ENCODE results near the gene CEP78.
"Not testable (repeated sequence)": the region's sequence is repeated elsewhere in the genome, so short reads cannot be mapped to it uniquely, and the experiment has no call there.

The CEP78 gene

DNA sequence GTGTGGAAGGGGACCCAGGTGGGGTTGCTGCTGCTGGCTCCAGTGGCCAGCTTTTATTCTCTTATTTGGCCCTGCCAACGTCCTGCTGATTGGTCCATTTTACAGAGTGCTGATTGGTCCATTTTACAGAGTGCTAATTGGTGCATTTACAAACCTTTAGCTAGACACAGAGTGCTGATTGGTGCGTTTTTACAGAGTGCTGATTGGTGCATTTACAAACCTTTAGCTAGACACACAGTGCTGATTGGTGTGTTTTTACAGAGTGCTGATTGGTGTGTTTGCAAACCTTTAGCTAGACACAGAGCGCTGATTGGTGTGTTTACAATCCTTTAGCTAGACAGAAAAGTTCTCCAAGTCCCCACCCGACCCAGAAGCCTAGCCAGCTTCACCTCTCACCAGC lies 48.3 kb downstream of the CEP78 start:
- not testable (repeated sequence) for DNase-seq (ENCODE audit: low read depth in 2 of 2, low spot score in 1 of 2)

DNA sequence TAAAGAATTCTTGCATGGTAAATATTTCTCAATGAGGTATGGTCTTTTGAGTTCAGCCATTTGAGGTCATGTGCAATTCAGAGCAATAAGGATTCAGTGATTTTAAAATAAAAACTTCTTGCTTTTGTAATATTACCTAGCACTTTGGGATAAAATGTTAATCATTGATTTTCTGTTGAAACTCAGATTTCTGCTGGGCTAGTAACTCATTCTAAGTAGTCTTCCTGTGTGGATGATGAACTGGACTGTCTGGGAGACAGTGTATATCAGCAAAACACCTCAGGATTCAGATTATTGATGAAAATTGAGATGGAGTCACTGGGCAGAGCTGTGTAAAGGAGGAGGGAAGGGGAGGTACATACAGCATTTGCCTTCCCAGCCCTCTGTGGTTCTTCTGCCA lies 50.2 kb downstream of the CEP78 start:
- no peak for DNase-seq (ENCODE audit: low read depth in 2 of 2, low spot score in 1 of 2)

DNA sequence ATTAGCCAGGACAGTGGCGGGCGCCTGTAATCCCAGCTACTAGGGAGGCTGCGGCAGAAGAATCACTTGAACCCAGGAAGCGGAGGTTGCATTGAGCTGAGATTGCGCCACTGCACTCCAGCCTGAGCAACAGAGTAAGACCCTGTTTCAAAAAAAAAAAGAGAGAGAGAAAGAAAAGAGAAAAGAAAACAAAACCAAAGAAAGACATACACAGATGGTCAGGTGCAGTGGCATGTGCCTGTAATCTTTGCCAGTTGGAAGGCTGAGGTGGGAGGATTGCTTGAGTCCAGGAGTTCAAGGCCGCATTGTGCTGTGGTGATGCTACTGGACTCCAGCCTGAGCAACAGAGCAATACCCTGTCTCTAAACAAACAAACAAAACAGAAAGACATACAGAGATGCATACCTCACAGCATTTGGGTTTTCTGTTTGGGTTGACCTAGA lies 51.1 kb downstream of the CEP78 start:
- DNase-seq (ENCODE audit: low read depth in 2 of 2, low spot score in 1 of 2): no peak

DNA sequence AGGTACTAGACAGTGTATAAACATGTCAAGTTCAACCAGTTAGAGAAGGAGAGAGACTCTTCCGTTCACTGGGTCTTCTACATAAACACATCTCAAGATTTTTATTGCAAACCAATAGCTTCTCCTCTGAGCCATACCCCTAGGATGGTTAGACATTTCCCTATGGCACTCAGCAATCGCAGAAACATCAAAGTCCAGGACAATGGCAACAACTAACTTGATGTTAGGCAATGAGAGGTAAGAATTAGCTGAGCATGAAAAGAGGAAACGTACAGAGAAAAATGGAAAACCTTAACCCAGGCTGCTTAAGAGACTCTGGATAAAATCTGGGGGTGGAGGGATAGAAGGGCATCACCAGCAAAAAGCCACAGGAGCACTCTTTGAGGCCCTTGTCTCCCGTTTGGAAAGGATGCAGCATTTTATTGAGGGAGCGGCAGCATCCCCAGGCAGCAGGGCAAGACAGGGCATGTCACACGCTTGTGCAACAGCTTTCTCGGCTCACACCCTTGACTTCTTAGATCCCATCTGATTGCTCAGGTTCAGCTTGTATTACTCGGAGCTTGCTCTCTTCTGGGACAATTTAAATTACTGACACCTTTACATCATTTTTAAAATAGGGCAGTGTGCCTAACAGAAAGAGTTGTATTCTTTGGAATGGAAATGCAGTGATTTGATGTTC lies 52.5 kb downstream of the CEP78 start:
- DNase-seq (ENCODE audit: low read depth in 2 of 2, low spot score in 1 of 2): no peak

DNA sequence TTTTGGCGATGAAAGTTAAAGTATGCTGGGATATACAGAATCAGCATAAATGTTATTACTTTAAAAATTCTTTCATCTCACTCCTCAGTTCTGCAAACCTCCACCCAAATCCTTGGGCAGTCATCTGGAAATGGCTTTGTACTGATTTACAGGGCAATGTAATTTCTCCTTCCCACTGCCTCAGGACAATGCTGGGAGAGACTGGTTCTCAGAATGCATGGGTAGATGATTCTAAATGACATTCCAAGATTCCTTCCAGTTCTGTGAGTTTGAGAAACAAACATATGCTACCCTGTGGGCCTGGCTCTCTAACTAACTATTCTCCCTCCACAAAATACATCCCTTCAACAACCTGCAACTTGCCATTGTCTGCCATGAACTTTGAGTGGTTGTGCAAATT lies 53.6 kb downstream of the CEP78 start:
- DNase-seq (ENCODE audit: low read depth in 2 of 2, low spot score in 1 of 2): no peak

DNA sequence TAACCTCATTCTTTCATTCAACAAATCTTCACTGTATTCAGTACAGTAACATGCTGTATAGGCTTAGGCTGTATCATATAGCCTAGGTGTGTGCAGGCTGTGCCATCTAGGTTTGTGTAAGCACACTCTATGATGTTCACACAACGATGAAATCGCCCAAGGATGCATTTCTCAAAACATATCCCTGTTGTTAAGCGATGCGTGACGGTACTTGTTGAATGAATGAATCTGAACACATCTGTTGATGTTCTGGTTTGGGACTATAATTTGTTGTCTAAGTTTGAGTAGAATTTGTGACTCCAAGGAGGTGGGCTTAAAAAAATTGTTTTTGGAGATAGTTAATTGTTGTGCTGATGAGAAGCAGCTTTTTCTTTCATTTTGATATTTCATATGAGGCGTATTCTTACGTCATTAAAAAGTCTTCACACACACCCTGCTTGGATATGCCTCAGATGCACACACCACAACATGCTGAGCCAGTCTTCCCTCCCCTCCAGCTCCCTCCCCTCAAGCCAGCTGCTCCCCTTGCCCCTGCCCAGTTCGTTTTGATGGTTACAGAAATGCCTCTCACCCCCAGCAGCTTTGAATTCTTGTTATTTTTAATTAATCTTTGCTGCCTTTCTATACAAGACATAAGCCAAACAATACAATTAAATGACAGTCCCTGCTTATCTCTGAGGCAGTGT lies 55.5 kb downstream of the CEP78 start:
- no peak for DNase-seq (ENCODE audit: low read depth in 2 of 2, low spot score in 1 of 2)

DNA sequence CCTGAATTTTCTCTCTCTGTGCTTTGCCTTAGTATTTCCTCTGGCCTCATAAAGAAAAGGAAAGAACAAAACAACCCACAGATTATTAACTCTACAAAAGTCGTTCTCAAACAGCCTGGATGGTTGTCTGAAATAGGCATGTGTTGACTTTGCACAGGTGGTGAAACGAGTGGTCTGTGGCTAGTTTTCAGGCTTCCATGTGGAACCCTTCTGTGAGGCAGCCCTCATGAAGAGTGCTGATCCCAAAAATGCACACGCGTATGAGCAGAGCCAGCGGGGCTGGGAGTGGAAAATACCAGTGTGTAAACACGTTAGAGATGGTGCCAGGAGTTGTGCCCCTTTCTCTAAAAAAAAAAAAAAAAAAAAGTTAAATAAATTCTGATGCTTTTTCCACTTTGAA lies 56.2 kb downstream of the CEP78 start:
- no peak for DNase-seq (ENCODE audit: low read depth in 2 of 2, low spot score in 1 of 2)

DNA sequence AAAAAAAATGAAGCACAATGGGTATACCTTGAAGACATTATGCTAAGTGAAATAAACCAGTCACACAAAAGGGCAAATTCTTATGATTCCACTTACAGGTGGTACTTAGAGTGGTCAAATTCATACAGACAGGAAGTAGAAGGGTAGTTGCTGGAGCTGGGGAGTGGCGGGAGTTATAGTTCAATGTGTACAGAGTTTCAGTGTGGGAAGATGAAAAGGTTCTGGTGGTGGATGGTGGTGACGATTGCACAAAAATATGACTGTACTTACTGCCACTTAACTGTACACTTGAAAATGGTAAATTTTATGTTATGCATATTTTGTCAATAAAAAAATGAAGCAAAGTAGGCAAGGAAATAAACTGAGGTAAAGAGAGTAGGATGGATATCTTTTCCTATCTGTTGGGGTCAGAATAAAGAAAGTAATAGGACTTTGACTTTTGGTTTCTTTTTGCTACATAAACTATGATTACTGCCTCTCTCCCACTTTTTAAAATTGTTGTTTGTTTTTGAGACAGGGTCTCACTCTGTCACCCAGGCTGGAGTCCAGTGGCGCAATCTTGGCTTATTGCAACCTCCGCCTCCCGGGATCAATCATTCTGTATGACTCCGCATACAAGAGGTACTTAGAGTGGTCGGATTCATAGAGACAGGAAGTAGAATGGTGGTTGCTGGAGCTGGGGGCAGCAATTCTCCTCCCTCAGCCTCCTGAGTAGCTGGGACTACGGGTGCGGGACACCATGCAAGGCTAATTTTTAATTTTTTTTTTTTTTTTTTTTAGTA lies 57.0 kb downstream of the CEP78 start:
- DNase-seq (ENCODE audit: low read depth in 2 of 2, low spot score in 1 of 2): no peak

DNA sequence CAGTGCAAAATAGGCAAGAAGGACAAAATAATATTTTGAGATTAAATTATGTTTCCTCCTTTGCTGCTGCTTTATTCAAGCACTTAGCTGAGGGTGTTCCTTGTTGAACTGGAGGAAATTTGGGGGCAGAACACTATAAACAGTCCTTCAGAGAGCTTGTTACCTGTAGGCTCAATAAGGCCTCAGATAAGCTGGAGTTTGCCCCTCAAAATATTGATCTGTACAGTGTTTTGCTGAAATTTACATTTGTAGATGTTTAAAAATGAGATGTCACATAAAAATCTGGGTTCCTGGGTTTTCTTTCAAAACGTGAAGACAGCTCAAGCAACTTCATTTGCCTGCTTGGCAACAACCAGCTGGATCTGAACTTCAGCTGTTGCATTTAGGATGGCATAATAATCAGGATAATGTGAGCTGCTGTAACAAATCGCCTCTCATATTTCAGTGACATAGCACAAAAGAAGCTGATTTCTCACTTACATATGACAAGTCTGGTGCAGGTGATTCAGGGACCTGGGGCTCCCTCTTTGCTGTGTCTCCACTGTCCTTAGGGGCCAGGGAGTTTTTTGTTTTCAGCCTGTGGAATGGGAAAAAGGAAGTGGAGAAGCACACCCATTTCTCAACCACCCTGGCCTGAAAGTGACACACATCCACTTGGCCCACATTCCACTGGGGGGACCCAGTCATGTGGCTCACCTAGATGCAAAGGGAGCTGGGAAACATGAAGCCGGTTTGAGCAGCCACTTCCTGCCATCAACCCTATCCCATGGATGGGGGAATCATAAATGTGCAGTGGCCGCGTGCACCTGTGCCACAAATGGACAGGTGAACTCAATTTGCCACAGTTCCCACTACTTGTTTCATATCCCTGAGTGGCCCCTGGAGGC lies 58.7 kb downstream of the CEP78 start:
- DNase-seq (ENCODE audit: low read depth in 2 of 2, low spot score in 1 of 2): no peak

DNA sequence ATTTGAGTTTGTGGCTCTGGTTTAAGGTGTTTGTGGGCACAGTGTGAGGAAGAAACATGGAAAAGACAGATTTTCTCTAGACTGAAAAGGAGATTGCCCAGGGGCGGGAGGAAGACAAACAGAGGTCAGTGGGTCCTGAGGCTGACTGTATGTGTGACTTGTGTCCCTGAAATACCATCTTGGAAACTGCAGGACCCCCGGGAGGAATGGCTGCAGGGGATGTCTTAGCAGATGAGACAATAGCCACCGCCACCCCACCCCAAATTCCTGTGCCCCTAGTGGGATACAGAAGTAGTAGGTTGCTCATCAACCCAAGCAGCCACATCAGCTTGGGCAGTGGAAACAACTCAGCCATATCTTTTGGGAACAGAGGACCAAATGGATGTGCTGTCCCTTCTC lies 59.3 kb downstream of the CEP78 start:
- no peak for DNase-seq (ENCODE audit: low read depth in 2 of 2, low spot score in 1 of 2)

DNA sequence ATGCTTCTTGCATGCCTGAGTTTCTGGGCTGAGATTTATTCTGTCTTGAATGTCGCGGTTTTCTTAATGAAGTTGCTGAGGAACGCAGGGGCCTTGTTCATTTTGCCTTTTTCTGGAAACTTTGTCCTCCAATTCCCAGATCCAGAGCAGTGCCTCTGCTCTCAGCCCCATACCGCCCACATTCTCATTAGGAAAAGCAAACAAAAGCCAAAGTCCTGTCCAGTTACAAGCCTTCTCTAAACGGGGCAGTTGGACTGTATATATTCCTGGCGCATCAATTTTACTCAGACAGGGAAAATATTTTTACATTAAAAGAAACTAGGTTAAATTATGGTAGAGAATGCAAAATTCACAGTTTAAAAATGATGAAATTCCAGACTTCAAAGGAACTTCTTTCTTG lies 59.9 kb downstream of the CEP78 start:
- DNase-seq (ENCODE audit: low read depth in 2 of 2, low spot score in 1 of 2): no peak

DNA sequence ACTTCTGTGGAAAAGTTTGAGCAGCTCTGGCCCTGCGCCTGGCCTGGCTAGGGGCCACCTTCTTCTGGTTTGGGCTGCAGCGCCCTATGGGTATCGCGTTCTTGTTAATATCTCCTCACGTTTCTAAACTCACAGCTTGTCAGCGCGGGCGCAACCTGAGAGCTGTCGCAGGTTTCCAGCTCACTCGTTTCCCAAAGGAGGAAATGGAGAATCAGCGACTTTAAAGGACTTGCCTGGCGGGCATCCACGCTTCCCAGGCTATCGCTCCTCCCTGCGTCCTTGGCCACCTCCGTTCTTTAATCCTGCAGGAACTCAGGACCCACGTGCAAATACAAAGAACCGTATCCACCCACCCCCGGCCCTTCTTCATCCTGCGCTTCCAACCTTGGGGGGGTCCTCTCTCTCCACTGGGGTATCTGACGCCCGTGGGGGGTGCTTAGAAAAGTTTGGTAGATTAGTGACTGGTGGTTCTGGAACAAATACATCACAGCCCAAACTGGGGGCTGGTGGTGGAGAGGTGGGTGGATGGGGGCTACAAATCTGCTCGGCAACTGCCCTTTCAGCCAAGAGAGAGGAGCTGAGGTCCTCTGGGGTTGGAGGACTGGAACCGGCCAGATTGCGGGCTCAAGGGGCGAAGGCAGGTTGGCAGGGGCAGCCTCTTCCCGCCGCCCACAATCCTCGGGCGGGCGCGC lies 60.5 kb downstream of the CEP78 start:
- DNase-seq (ENCODE audit: low read depth in 2 of 2, low spot score in 1 of 2): no peak

DNA sequence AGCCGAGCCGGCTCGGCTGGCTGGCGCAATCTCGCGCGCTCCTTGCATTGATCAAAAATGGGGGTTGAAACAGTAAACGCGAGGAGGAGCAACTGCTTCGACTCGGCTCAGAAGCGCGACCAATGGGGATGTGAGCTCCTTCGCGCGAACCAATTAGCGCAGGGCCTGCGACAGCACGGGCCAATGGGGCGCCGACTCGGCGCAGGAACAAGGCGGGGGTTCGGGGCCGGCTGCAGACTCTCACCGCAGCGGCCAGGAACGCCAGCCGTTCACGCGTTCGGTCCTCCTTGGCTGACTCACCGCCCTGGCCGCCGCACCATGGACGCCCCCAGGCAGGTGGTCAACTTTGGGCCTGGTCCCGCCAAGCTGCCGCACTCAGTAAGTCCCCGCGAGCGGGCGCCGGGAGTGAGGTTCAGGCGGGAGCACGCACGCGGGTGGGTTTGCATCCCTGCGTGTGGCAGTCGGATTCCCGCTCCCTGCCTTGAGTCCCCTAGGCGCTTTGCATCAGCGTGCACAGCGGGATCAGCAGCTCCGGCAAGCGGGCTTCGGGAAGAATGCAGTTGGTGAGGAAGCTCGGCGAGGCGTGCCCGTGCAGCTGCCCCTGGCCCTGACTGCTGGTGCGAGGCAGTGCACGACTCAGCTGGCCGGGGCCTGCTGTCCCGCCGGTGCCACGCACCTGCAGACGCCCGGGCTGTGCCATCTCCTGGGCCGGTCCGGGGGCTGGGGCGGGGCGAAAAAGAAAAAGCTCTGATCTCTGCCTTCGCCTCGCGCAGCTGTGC lies 61.2 kb downstream of the CEP78 start, which contains the start of gene PSAT1:
PSAT1 (plus strand) TSS at position 233 of the 779 bp plus-strand sequence; CDS start at position 319, 86 bp downstream.
- peak; percentile 64 to 76 for DNase-seq (ENCODE audit: low read depth in 2 of 2, low spot score in 1 of 2)

DNA sequence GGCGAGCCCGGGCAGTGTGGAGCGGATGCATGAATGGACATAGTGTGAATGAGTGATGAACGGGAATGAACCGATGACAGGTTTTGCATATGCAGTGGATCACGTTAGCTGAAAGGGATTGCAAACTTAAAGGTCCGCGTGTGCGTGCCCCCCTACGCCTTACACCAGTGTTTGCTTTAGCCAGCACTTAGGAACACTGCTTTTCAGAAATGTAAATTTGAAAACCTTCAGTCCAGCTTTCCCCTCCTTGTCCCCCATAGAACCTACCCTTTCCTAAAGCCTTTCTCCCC lies 61.7 kb downstream of the CEP78 start:
- no peak for DNase-seq (ENCODE audit: low read depth in 2 of 2, low spot score in 1 of 2)

DNA sequence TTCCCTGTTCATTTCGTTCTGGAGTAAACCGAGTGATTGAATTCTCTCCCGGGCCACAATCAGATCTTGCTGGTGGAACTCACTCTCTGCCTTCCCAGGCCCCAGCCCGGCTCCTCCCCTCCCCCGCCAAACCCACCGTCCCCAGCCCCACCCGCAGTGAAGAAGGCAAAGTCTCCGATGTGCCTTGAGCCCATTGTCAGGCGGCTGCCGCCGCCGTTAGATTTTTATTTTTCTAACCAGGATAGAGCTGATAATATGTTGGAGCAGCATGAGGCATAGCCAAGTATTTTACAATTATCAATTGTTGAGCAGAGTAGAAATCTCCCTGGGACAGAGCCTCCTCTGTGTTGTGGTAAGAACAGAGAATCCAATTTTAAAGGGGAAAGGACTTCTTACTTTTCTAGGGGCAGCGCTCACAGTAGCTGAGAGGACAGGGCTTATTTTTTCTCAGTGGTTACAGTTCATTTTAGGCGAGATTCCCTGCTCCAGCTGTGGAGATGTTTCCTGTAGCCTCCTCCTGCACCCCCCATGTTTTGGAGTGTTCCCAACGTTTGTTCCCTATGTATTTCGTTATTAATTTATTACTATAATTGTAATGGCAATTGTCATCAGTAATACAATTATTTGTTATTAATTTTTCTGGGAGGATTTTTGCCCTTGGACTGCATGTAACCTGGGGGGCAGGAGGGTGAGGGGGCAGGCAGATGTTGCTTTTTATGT lies 62.3 kb downstream of the CEP78 start:
- DNase-seq (ENCODE audit: low read depth in 2 of 2, low spot score in 1 of 2): no peak

DNA sequence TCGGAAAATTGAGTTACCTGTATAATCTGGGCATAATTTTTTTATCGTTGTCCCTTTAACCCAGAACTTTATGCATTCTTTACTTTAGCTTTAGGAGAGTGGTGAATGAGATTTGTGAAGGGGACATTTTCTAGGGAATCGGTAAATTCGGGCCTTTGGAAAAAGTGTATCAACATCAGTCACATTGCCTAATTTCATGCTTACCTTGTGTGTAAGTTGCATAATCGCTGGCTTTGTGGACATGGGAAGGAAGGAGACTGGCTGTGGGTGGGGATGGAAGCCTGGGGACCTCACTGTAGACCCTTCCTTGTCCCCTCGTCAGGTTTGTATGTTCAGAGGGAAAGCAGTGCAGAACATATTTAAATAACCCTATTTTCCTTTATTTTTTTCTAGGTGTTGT lies 64.3 kb downstream of the CEP78 start:
- no peak for DNase-seq (ENCODE audit: low read depth in 2 of 2, low spot score in 1 of 2)

DNA sequence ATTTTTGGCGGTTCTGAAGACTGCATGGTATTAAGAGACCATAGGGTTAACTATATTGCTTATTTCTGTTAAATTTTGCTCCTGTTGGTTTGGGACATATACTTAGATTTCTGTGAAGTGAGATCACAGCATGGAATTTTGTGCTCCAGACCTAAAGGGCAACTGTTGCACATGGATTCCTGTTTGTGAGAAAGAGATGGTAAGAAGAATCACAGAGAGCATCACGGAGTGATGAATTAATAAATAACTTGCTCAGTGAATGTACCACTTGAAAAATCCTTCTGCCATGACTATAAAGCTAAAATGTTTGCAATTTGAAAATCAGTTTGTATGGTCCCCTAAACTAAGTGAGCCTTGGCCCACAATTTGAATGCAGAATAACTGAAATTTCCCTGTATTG lies 65.6 kb downstream of the CEP78 start:
- no peak for DNase-seq (ENCODE audit: low read depth in 2 of 2, low spot score in 1 of 2)

DNA sequence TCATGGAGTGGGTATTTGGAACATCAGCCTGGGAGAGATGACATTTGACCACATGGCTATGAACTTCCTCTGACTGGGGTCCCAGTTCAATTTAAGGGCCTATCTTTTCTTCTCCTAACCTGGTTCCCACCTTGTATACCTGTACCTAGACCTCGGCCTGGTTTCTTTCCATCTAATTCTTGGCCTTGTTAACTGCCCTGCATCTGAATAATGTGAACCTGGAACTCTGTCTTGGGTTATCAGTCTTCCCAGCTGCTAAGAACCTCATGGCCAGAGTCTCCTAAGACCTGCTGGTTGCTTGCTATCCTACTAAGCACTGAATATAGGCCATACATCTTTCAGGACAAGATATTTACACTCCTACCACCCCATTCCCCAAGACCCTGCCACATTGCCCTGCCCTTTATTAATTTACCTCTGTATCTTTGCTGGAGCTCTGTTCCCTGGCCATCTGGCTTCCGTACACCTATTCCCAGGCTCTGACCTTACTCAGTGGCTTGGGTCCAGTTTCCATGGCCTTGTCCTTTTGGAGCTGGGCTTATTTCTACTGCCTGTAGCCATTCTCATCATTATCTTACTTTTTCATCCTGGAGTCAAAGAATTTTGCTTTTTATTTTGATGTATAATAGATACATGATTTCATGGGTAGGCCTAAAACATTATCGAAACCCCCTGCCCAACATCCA lies 67.6 kb downstream of the CEP78 start:
- DNase-seq (ENCODE audit: low read depth in 2 of 2, low spot score in 1 of 2): no peak

DNA sequence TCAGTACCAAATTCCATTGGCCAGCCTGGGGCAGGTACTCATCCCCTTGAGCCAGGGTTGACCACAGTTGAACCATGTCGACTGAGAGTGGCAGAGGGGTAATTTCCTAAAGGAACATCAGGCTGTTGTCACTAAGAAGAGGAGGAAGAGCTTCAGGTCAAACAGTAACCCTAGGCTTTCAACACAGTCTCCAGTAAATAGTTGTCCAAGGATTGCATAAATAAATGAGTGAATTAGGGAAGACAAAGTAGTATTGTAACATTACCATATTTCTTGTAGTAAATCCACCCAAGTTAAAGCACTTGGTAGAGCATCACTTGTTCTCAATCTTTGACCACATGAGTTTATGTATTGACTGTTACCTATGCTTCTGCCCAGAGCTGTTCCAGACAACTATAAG lies 68.5 kb downstream of the CEP78 start:
- DNase-seq (ENCODE audit: low read depth in 2 of 2, low spot score in 1 of 2): no peak
